OCI-M2 (cell line): ENCODE measurements around the gene RPL9.
"Not testable (repeated sequence)": the region's sequence is repeated elsewhere in the genome, so short reads cannot be mapped to it uniquely, and the experiment has no call there.

Source experiments
- DNase-seq: peaks from one replicate; lab custom pipeline; 2025; ENCODE audit not compliant: unreplicated experiment; lab: John Stamatoyannopoulos, UW

RPL9 gene

DNA sequence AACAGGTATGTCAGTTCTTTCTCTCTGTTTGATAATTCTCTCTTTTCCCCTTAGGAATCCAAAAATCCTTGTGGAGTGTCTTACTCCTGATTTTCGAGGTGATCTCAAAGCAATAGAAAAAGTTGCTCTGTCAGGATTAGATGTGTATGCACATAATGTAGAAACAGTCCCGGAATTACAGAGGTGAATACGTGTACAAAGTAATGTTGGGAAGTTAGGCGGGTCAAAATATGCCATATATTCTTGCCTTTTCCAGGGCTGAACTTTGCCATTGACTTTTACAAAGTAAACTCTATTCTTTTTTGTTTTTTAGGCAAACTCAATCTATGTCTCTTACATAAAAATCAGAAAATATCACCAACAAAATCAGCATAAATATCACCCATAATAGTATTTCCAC, 8.7 kb upstream of the RPL9 start:
- DNase-seq, result no peak

- no peak for DNase-seq
Measured at GRCh38 chr4:39466747-39467146, 8.0 kb upstream of the RPL9 start.

DNA sequence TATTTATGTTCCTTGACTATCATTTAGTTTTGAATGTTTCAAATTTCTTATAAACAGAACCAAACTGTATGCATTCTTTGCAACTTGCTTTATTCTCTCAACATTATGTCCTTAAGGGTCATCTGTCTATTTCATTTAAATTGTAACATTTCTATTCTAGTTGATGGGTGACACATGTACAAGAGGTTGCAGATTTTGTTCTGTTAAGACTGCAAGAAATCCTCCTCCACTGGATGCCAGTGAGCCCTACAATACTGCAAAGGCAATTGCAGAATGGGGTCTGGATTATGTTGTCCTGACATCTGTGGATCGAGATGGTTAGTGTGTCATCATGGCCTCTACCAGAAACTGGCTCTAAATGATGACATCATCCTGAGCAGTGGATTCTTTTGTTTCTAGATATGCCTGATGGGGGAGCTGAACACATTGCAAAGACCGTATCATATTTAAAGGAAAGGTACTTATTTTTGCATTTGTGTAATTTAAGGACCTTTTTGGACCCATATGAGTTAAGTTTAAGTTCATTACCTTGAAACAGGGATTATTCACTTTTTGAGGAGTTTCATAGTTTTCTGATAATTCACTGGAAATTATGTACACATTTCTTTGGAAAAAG, 6.3 kb upstream of the RPL9 start:
- no peak for DNase-seq

DNA sequence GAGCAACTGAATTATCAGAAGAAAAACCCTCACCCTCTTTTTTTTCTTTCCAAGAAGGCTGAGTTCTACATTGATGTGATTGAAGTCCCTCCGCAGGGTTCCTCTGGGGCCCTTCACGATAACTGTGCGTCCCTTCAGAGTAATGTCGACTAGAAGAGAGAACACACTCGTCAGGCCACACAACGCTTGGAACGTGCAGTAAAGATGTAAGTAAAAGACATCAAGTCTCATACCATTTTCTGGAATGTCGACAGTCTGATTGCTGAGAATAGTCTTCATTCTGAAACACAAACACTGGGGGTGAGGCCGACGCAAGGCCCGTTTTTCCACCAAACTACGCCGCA, 589 bp downstream of the RPL9 start:
- not testable (repeated sequence) for DNase-seq

DNA sequence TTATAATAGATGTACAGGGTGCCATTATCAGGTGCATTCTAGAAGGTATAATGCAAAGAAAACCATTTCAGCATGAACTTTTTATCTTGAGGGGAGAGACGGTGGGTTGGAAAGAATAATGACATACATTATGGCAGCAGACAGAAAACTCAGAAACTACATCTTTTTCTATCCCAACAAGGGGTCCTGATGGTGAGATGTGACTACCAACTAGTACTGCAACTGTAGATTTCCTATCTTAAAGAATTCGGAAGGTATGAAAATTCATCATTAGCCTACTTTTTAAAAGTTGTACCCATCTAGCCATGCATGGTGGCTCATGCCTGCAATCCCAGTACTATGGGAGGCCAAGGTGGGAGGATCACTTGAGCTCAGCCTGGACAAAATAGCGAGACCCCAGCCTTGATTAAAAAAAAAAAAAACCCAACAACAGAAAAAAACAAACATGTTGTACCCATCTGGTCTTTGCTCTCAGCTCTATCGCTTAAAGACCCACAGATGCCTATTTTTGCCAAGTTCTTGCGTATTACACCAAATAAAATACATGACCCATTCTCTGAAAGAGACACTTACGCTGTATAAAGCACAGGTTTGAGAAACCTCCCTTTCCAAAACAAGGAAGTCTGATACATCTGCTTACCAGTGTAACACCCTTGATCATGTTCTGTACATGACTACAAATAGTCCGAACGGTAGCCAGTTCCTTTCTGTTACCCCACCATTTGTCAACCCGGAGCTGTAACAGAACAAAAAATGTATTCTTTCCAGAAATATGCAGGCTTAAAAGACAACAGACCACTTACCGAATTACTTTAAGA, 1.6 kb downstream of the RPL9 start:
- no peak for DNase-seq

GRCh38 chr4:39455486-39455885, 3.2 kb downstream of the RPL9 start:
- no peak for DNase-seq

DNA sequence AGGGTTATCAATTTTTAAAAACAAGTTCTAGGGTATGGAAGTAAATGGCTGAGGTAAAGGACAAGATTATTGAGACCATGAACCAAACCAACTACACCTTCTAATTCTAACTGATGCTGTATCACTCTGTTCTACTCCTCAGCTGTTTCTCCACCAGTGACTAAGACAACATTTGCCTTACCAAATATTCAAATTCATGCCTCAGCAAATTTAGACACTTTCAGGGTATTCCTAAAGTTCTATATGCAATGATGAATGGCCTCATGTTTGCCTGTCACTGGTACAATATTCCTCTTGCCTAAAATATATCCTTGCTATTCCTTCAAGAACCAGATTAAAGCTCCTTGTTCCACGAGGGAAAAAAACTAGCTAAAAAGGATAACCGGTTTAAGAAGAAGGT, 5.0 kb downstream of the RPL9 start:
- DNase-seq, result no peak

- no peak for DNase-seq
Measured at GRCh38 chr4:39452860-39453587, 5.7 kb downstream of the RPL9 start.

DNA sequence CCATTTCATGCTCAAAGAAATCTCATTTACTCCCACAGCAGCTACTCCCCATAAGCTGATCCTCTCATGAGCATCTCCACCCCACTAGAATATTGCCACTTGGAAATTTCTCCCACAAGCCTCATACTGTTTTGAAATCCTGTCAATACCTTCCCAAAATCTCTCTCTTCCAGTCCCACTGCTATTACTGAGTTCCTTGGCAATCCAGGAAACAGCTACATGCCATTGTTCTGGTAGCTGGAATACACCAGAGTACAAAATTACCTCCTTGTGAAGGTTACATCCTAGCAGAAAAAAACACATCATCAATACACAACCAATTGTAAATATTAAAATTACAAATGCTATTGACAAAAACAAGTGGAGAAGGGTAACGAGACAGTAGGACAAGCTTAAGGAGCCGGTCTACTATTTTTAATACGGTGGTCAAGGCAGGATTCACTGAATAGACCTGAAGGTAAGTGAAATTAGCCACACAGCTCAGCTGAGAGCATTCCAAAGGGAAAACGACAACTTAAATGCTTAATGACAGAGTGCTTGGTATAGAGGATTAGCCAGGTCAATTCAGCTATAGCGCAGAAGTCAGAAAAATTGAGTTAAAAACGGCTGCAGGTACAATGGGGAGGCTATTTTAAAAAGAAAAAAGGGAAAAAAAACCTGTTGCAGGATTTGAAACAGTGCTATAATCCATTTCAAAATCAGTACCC, 6.4 kb downstream of the RPL9 start:
- no peak for DNase-seq

DNA sequence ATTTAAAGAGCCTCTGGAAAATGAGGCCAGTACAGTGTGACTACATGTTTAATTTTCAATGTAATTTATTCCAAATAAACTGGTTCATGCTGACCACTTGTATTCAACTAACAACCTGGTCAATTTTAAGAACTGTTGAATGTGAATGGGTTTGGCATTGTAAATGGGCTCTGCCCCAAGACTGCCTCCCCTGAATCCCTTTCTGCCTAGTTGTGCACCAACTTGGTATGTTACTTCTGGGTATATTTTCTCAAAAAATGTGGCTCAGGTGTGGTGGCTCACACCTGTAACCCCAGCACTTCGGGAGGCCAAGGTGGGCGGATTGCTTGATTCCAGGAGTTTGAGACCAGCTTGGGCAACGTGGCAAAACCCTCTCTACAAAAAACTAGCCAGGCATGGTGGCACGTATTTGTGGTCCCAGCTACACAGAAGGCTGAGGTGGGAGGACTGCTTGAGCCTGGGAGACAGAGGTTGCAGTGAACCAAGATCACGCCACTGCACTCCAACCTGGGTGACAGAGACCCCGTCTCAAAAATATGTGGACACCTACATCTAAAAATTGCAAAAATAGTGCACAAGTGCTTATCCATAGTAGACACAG, 7.2 kb downstream of the RPL9 start:
- DNase-seq, result no peak

DNA sequence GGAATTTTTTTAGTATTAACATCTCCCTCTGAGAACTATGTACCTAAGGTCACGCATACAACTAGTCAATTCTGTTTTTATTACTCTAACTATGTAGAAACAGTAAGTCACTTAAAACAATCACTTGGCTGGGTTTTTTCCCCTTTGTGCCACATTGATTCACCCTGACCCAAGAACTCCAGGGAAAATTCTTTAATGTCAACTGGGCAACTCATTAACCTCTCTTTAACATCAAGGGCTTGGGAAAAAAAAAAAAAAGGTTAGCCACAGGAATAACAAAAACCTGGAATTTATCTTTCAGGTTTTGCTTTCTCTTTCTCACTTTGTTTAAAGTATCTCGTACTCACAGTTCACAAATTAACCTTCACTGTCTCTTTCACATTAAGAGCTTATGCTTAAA, 8.1 kb downstream of the RPL9 start:
- no peak for DNase-seq

DNA sequence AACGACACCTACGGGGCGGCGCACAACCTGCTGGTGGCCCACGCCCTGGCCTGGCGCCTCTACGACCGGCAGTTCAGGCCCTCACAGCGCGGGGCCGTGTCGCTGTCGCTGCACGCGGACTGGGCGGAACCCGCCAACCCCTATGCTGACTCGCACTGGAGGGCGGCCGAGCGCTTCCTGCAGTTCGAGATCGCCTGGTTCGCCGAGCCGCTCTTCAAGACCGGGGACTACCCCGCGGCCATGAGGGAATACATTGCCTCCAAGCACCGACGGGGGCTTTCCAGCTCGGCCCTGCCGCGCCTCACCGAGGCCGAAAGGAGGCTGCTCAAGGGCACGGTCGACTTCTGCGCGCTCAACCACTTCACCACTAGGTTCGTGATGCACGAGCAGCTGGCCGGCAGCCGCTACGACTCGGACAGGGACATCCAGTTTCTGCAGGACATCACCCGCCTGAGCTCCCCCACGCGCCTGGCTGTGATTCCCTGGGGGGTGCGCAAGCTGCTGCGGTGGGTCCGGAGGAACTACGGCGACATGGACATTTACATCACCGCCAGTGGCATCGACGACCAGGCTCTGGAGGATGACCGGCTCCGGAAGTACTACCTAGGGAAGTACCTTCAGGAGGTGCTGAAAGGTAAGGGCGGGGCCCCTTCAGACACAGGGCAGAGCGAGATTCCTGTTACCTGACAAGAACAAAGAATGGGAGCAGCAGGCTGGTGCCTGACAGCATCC, 11.7 kb downstream of the RPL9 start:
- no peak for DNase-seq

- DNase-seq, result no peak
Measured at GRCh38 chr4:39446483-39446841, 12.3 kb downstream of the RPL9 start.

DNA sequence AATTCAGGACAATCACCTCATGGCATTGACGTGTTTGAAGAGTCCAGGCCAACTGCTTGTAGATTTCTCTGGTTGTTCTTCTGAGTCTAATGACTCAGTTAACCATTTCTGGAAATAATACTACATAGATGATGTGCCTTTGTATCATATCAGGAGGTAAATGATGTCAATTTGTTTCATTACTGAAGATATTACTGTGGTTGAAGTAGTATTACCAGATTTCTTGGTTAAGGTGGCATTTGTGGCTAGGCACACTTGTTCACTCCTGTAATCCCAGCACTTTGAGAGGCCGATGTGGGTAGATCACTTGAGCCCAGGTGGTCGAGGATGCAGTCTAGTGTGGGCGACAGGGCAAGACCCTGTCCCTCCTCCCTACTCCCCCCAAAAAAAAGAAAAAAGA, 15.7 kb downstream of the RPL9 start:
- DNase-seq, result no peak

DNA sequence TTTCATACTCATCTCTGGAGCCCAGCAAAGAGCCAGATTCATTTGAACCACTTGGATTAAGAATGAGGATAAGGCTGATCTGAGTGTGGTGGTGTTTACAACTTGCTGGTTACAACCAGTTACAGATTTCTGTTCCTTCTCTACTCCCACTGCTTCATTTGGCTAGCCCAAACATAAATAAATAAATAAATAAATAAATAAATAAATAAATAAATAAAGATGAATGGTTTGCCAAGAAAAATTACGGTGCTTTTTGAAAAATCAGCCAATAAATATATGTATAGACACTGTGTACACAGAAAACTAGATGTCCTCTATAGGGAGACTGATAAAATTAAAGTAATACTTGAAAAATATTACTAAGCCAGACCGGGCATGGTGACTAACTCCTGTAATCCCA, 17.1 kb downstream of the RPL9 start:
- DNase-seq, result no peak

DNA sequence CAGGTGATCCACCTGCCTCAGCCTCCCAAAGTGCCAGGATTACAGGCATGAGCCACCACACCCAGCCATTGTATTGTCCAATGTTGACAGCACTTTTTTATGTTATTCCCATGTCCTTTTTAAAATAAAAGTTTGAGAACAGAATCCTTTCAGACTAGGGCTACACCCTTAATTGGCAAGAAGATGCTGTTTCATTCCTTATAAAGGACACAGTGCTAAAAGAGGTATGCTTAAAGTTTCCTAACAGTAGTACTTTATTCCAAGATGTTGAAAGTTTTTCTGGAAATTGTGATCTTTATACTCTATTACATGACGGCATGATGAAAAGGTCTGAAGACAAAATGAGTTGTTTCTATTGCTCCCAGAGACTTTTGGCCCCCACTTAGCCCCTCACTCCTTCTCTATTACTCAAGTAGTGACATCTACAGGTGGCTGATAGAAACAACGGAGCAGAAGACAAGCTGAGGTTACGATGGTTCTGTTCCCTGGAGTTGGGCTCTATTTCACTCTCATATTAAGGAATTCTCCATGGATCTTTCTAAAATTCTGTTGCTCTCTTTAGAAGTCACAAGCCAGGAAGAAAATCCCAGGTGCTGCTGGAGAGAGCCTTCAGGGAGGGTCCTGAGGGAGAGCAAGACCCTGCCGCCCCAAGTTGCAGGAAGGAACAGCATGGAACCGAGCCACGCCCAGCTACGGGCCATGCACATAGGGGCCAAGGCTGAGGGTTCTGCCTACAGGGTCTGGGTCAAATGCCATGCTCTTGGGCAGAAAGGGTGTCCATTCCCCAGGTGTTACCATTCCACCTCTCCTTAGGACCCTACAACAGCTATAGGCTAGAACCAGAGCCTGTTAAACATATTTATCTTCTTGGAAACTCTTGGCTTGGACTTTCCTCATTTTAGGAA, 22.8 kb downstream of the RPL9 start:
- no peak for DNase-seq

DNA sequence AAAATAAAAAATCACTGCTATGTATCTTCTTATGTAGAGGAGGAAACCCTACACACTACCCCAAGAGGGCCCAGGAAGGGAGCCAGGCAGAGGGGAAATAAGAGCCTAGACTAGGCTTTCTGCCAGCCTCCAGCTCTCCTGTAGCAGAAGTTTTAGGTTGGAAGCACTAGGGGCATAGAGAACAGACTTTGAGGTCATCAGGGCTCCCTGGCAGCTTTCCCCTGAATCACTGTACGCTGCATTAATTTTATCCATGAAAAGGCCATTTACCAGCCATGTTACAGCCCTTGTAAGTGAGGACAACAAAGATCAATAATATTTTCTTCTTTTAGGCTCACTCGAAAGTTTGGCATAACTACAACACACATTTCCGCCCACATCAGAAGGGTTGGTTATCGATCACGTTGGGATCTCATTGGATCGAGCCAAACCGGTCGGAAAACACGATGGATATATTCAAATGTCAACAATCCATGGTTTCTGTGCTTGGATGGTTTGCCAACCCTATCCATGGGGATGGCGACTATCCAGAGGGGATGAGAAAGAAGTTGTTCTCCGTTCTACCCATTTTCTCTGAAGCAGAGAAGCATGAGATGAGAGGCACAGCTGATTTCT, 24.7 kb downstream of the RPL9 start:
- DNase-seq, result no peak

DNA sequence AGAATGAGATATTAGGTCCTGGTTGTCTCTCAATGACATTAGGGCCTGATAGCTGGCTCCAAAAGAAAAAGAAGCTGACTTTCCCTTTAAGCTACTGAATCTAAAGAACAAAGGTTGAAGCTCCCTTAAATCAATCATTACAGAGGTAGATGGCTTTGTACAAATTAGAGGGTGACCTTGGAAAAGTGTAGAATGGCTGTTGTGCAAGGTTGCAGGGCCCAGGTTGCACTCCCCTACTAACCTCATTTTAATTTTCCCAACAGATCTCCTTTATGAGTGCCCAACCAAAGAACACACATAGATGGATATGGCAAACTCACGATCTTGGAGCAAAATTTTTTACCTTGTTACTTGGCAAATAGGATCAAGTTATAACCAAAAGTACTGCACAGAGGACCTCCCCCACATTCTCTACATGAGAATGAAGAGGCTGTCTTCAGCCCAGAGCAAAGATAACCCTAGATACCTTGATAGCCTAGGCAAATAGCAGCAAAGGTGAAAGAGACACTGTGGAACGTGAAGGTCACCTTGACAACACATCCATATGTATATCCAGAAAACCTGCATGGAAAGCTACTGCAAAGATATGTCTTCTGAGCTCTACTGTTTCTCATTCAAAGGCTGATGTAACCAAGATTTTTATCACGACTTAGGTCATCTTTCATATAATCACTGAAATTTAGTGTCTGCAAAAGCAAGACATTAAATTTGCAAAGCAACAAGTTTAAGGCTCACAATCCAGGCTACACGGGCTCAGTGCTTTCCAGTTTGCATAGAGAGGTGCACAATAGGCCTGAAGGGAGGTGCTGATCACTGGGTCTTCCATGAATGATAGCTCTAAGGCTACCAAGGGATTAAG, 29.0 kb downstream of the RPL9 start:
- no peak for DNase-seq
